ENCODE measurements around the gene UMOD. TPM values are rescaled to one million over a fixed set of nuclear protein-coding genes. Genes with fewer than 3 reads are reported as not detected.

UMOD gene
- total RNA-seq, 1 donor from 2014 or later = not detected

DNA sequence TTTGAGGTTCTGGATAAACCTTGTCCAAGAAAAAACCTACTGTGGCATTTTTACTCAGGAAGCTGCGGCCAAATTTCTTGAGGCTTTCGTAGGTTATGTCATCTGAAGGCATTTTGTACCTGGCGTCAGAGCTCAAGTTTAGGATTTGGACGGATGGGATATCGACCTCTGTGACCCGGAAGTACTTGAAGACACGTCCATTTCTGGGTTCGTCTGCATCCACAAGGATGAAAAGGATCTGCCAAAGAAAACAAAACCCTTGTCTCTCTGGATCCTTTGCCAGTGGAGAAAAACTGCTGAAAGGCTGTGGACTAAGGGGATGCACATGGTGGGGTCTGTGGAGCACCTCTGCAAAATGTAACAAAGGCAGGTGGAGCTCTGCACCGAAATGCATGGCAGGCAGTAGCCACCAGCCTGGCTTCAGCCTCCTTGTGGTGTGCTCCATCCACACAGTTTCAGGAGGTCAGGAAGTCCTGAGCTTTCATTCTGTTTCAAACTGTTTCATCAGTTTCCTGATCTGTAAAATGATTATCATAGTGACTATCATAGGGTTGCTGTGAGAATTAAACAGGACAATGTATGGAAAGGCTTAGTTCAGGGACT is 17.0 kb upstream of the UMOD start:
- no peak for DNase-seq (ENCODE audit: extremely low read depth, low read depth, low spot score)

DNA sequence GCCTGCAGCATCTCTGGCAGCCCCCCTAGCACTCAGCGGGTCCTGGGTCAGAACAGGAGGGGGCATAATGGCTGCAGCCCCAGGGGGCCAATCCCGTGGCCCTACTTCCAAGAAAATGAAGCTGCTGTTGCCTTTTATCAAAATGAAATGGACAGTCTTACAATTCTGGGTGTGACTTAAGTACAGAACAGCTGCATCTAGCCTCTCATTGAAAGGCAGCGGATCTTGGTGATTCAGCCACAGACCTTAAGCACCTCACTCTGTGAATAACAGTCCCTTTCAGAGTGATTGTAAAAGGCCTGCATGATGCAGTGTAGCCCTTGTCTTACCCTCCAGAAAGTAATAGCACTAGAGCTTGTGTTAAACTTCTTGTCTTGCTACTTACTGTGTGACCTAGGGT is 11.5 kb upstream of the UMOD start:
- no peak for DNase-seq (ENCODE audit: extremely low read depth, low read depth, low spot score)

DNA sequence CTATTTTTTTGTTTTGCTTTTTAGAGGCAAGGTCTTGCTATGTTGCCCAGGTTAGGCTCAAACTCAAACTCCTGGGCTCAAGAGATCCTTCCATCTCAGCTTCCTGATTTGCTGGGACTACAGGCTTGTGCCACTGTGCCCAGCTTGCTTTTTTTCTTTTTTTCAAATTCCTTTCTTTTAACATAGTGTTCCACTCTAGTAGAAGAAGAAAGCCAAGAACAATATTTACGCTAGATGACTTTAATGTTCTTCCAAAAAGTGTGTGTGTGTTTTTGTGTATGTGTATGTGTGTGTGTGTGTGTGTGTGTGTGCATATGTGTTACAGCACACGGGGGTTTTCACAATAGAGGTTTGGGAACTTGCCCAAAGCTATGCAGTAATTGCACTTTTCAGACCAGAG is 10.7 kb upstream of the UMOD start:
- no peak for DNase-seq (ENCODE audit: extremely low read depth, low read depth, low spot score)

DNA sequence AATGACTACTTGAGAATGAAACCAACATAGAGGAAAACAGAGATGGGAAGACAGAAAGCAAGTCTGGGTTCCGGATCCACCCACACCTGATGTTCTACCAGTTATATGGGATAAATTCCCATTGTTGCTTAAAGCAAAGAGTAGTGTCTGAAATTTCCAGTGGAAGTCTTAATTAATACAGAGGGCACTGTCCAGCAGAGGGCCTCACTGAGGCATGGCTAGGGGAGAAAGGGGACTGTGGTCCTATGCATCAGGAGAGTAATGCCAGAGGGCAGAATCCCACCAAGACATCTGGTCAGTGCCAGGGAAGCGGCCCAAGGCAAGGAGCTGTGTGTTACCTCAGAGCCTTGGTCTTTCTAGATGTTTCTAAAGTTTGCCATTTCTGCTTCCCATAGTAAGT is 7.5 kb upstream of the UMOD start:
- DNase-seq (ENCODE audit: extremely low read depth, low read depth, low spot score) = no peak

DNA sequence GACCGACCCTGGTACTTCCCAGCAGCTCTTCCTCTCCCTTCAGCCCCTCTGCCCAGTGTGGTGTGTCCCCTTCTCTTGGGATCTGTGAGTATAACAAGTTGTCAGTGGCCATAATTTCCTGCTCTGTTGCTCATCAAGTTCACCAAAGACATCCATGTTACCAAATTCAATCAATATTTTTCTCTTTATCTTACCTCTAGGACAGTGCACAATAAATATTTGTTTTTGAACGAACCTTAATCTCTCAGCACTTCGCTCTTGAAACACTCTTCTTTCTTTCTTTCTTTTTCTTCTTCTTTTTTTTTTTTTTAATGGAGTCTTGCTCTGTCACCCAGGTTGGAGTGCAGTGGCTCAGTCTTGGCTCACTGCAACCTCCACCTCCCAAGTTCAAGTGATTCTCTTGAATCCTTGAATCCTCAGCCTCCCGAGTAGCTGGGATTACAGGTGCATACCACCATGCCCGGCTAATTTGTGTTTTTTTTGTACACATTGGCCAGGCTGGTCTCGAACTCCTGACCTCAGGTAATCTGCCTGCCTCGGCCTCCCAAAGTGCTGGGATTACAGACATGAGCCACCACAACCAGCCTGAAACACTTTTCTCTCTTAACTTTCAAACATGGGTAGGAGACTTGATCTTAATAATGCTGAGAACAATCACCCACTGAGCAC is 2.7 kb upstream of the UMOD start:
- no peak for DNase-seq (ENCODE audit: extremely low read depth, low read depth, low spot score)

DNA sequence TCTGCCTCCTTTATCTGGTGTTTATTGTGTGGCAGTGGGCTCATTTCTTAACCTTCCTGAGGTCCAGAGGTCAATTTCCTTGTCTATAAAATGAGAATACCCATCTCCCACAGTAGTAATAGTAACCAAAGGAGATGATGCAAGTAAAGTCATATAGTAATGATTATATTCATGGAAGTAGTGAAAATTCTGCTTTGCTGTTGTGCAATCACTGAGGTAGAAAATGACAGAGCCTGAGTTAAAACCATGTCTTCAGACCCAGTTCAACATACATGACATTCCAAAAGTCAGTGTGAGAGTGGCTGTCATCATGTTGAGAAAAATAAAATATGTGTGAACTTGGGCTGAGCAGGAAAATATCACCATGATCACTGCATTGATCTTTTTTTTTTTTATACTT is 864 bp upstream of the UMOD start:
- no peak for DNase-seq (ENCODE audit: extremely low read depth, low read depth, low spot score)

DNA sequence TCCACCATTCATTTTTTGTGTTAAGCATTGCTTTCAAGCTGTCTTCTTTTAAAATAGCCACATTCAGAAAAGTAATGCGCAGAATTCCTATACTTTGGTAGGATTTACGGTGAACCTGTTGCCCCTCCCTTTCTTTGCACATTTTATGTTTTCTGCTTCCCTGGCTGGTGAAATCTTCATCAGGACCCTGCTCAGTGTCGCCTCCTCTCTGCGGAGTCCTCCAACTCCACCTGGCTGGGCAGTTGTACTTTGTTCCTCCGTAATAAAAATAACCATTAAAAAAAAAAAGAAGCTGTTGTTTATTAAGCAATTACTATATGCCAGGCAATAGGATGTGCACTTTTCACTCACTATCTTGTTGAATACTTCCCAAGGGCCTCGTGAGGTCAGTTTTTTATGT is 2.9 kb downstream of the UMOD start:
- DNase-seq (ENCODE audit: extremely low read depth, low read depth, low spot score) = no peak

DNA sequence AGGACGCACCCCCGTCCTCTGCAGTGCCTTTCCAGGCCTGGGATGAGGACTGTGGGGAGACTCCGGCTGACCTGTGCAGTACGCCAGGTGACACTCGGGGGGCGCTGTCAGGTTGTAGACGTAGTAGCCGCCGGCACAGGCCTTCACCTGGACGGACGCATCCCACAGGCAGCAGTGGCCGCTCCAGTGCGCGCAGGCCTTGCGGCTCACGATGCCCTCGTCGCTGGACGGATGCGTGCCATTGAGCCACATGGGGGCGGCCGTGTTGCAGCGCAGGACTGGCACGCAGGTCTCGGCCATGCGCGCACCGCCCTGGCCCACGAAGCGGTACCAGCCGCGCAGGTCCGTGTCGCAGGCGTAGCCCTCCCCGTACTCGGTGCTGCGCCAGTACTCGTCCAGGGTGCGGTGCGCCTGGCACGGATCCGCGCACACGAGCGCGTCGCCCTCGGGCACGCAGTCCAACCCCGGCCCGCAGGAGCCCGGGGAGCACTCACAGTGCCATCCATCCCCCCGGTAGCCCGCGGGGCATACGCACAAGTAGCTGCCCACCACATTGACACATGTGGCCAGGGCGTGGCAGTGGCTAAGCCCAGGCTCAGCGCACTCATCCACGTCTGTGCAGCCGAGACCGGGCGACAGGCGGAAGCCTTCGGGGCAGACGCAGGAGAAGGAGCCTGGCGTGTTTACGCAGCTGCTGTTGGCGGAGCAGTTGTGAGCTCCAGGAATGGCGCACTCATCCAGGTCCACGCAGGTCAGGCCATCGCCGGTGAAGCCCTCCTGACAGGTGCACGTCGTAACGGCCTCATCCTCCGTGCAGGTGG is 3.9 kb downstream of the UMOD start:
- no peak for DNase-seq (ENCODE audit: extremely low read depth, low read depth, low spot score)

DNA sequence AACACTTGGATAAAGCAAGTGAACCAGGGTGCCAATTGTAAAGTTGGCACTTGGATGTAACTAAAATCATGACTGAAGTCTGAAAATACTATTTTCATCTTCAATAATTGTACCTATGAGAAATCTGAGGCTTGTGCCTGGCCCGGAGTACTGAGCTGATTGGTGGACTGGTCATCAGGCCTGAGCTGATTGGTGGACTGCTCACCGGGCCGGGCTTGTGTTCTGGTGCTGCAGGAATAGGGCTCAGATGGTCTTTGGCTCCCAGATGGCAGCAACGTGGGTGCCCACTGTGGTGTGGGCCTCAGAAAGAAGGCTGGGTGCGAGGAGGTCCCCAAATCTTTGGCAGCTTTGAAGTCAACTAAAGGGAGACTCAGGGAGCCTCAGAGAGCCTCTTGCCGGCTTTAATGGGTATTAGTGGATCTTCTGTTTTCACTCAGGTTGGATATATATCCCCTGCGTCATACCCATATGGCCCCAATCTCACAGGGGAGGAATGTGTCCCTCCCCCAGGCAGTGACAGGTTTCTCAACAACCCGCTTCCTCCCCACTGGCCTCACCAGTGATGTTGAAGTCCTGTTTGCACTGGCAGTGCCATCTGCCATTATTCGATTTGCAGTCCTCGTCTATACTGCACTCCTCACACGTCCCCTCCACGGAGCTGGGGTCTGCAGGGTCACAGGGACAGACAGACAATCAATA is 4.7 kb downstream of the UMOD start:
- no peak for DNase-seq (ENCODE audit: extremely low read depth, low read depth, low spot score)

DNA sequence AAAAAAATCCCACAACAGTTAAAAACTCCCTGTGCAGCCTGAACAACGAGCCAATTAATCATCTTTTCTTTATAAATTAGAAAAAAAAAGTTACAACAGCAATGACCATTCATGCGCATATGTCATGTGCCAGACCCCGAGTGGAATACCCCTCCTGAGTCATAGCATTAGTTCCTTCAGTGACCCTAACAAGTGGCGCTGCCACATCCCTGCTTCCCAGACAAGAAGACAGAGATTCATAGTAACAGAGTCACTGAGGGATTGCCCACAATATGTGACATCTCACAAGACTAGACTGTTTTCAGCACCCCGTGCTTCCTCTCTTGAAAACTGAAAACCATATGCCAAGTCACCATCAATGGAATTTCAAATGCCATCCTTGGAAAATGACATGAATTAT is 7.9 kb downstream of the UMOD start:
- DNase-seq (ENCODE audit: extremely low read depth, low read depth, low spot score) = no peak

DNA sequence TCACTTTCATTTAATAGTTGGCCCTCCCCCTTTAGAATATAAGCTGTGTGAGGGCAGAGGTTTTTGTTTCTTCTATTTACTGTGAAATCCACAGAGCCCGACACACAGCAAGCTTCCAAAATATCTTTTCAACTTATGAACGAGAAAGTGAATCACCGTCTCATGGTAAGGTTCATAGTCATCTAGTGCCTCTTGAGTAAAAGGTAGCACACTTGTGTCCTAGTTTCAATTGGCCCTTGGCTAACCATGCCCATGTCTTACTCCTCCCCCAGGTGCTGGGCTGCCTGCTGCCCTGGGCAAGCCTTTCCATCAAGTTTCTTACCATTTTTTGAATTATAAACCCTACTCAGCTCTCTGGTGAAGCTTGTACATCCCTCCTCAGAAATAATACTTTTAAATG is 12.8 kb downstream of the UMOD start:
- no peak for DNase-seq (ENCODE audit: extremely low read depth, low read depth, low spot score)

DNA sequence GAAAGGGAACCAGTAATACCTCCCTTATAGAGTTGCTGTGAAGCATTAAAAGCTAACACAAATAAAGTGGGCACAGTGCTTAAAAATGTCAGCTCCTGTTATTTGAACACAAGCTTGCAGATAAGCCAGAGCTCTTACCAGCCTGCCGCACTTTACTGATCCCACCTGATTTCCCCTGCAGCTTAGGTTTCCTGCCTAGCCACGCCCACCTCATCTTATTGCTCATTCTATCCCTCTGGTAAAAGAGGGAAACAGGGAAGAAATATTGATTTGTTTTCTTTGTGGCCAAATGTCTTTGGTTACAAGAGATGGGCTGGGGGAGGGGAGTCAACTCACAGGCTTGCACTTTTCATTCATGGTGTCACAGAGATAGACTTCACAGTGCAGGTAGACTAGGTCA is 15.6 kb downstream of the UMOD start:
- no peak for DNase-seq (ENCODE audit: extremely low read depth, low read depth, low spot score)

DNA sequence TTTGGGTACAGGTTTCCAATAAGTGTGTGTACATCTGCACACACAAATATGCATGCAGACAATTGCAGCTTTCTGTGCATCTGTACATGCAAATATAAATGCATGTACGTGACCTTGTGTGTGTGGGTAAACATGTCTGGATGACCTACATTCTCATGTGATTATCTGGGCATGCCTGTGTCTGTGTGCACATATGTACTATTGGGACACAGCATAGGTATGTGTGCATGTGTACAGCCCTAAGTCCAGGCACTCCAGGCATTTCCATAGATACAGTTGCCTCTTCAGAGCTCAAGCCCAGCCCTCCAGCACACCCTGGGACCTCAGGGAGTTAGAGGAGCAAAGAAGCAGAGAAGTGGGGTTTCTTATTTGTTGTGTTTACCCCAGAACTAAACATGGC is 18.1 kb downstream of the UMOD start:
- no peak for DNase-seq (ENCODE audit: extremely low read depth, low read depth, low spot score)

DNA sequence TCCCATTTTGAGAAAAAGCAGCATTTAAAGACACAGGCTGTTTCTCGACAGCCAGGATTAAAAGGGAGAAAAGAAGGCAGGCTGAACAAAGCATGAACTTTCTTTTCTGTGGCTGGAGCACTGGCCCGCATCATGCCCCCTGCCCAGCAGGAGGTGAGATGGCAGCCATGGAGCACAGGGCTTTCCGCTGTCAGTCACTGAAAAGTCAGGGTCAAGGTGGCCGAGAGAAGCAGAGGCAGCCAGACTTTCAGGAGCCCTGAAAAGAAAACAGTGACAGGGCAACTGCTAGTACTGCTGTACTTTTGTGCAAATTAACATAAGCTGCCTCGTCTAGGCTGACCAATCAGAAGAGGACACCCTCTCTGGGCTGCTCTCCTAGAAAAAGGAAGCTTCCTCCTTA is 19.4 kb downstream of the UMOD start:
- no peak for DNase-seq (ENCODE audit: extremely low read depth, low read depth, low spot score)

DNA sequence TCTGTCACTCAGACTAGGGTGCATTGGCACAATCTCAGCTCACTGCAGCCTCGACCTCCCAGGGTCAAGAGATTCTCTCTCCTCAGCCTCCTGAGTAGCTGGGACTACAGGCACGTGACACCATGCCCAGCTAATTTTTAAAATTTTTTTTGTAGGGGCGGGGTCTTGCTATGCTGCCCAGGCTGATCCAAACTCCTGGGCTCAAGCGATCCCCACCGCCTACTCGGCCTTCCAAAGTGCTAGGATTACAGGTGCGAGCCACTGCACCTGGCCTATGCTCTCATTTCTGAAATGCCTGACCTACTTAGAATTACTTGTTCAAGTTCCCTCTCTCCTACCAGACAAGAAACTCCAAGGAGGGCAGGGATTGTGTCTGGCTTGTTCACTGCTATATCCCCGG is 20.1 kb downstream of the UMOD start:
- no peak for DNase-seq (ENCODE audit: extremely low read depth, low read depth, low spot score)

DNA sequence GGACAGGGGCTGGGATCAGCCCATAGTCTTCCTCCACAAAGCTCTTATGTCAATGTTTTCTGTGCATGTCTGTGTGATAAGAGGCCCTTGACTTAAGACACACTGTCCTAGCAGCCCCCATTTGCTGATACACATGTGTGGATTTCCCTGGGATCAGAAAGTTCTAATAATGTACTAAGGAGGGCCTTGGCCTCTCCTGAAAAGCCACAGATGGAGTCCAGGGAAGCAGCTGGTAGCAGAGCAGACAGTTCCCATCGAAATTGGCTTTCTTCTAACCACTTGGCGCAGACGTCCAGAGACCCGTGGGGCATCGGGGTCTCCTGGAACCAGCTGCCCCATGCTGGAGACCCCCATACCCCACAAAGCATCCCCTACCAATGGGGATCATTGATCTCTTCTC is 20.9 kb downstream of the UMOD start:
- DNase-seq (ENCODE audit: extremely low read depth, low read depth, low spot score) = no peak

DNA sequence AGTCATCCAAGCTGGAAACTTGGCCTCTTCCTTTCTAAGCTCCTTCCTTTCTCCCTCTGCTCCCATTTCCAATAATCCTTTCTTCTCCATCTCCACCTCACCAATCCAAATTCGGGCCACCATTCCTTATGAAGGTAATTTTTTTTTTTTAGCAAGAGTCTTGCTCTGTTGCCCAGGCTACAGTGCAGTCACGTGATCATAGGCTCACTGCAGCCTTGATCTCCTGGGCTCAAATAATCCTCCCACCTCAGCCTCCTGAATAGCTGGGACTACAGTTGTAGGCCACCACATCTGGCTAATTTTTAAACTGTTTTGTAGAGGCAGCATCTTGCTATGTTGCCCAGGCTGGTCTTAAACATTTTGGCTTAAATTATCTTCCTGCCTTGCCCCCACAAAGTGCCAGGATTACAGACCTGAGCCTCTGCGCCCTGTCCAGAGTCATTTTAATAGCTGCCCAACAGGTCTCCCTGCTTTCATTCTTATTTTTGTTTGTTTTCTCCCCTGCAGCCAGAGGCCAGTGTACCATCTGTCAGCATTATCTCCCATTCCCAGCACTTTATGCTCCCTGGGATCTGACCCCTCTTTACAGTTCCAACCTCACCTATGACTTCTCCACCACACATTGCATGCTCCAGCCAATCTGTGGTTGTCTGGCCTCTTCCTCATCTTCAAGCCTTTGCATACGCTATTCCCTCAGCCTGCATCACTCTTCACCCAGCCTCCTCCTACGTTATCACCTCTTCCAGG is 22.9 kb downstream of the UMOD start:
- DNase-seq (ENCODE audit: extremely low read depth, low read depth, low spot score) = no peak

DNA sequence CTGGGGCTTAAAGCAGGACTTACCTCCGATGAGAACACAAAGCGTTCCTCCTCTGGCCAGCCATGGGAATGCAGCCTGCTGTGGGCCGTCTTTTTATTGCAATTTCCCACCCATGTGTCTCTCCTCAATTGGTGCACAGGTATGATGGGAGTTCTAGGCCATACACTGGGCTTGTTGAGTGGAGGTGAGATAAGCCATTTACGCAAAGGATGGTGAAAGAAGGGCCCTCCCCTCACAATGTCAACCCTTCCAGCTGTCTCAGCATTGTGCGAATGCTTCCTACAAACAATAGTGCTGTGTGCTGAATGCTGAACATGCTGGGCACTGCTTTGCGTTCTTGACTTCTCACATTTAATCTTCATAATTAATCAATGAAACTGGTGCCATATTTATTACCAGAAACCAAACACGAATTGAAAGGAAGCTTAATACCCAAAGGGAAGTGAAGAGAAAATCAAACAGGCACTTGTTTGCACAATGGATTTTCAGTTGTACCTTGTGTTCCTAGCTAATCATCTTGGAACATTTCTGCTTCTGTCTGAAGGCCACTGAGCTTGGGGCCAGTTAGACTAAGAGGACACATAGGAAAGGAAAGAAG is 25.0 kb downstream of the UMOD start, which contains the start of gene GP2:
GP2 (minus strand) TSS at position 70 of the 598 bp plus-strand sequence. CDS start 1,082 bp downstream, outside the sequence.
- no peak for DNase-seq (ENCODE audit: extremely low read depth, low read depth, low spot score)

DNA sequence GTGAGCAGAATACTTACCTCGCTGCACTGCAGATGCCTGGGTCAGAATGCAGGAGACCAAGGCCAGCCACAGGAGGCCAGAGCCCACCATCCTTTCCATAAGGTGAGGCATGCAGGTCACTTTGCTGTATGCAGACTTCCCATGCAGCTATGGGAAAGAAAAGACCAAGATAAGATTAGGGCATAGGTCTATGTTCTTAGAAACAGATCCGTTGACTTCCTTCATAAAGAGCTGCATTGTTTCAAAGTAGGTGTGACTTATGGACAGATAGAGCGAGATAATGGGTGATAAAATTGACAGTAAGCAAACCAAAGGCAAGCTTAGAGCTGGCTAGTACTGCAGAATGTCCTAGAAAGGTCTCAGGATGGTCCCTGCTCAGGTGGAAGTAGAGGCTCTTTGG is 26.2 kb downstream of the UMOD start:
- no peak for DNase-seq (ENCODE audit: extremely low read depth, low read depth, low spot score)

DNA sequence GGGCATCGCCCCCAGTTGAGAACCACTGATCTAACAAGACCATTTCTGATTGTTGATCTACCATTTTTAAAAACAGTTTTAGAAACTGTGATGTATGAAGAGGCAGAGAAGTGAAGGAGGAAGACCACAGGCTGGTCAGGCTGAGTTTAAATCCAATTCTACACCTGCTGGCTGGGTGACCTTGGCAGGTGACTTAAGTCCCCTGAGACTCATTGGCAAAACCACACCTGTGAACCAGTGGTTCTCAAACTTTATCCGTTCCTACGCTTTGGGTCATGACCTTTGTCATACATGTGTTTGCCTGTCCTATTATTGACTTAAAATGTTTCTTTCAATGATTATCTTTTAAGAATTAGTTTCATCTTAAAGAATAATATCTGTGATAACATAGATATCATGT is 27.5 kb downstream of the UMOD start:
- DNase-seq (ENCODE audit: extremely low read depth, low read depth, low spot score) = no peak

Data from glomerular endothelial cell (primary cell).